ENCODE results near the gene CDH11. TPM values are rescaled to one million over a fixed set of nuclear protein-coding genes. Genes with fewer than 3 reads are reported as not detected.

Gene CDH11
- total RNA-seq, 4 donors from 2014 or later = 51.8 to 661 (median 96.5) TPM

- H3K36me3 ChIP-seq = no peaks in the 10 kb centered on the region
- H3K4me3 ChIP-seq = no peak overlapping the region
- TF ChIP-seq POLR2A (IDR thresholded peaks at IDR 0.05) = no peak
- TF ChIP-seq CTCF (IDR thresholded peaks at IDR 0.05) = no peak
- intact Hi-C loops (cut with DNase I; ENCODE audit: low total_unique reads) = no loop called here
- no peak overlapping the region for H3K27ac ChIP-seq
- H3K9me3 ChIP-seq = no peaks in the 10 kb centered on the region
- H3K27me3 ChIP-seq = no peaks in the 10 kb centered on the region
- DNase-seq = no peak
- H3K4me1 ChIP-seq = no peaks in the 10 kb centered on the region
Observed at GRCh38 chr16:64907844-64908243, 214.0 kb downstream of the CDH11 start.

GRCh38 chr16:64903770-64904169, 218.1 kb downstream of the CDH11 start:
- H3K4me3 ChIP-seq = no peak overlapping the region
- intact Hi-C loops (cut with DNase I; ENCODE audit: low total_unique reads) = no loop called here
- H3K36me3 ChIP-seq = no peaks in the 10 kb centered on the region
- no peaks in the 10 kb centered on the region for H3K9me3 ChIP-seq
- TF ChIP-seq POLR2A (IDR thresholded peaks at IDR 0.05) = no peak
- TF ChIP-seq CTCF (IDR thresholded peaks at IDR 0.05) = no peak
- no peak for DNase-seq
- H3K27me3 ChIP-seq = no peaks in the 10 kb centered on the region
- no peaks in the 10 kb centered on the region for H3K4me1 ChIP-seq
- no peak overlapping the region for H3K27ac ChIP-seq

GRCh38 chr16:64900517-64900916, 221.3 kb downstream of the CDH11 start:
- TF ChIP-seq POLR2A (IDR thresholded peaks at IDR 0.05) (no peak), CTCF (IDR thresholded peaks at IDR 0.05) (no peak)
- H3K36me3 ChIP-seq = no peaks in the 10 kb centered on the region
- intact Hi-C loops (cut with DNase I; ENCODE audit: low total_unique reads) = no loop called here

GRCh38 chr16:64900019-64900418, 221.8 kb downstream of the CDH11 start:
- Histone ChIP-seq H3K27ac (no peak overlapping the region), H3K4me3 (no peak overlapping the region), H3K36me3 (no peaks in the 10 kb centered on the region), H3K9me3 (no peaks in the 10 kb centered on the region), H3K4me1 (no peaks in the 10 kb centered on the region), H3K27me3 (no peaks in the 10 kb centered on the region)
- no peak for DNase-seq
- TF ChIP-seq CTCF (IDR thresholded peaks at IDR 0.05) = no peak
- no peak for TF ChIP-seq POLR2A (IDR thresholded peaks at IDR 0.05)
- intact Hi-C loops (cut with DNase I; ENCODE audit: low total_unique reads) = no loop called here

More at GRCh38 chr16:64900517-64900916, 221.3 kb downstream of the CDH11 start:
- no peak for DNase-seq
- Histone ChIP-seq H3K4me1 (no peaks in the 10 kb centered on the region), H3K27me3 (no peaks in the 10 kb centered on the region), H3K4me3 (no peak overlapping the region), H3K27ac (no peak overlapping the region), H3K9me3 (no peaks in the 10 kb centered on the region)

- TF ChIP-seq POLR2A (IDR thresholded peaks at IDR 0.05) = no peak
- TF ChIP-seq CTCF (IDR thresholded peaks at IDR 0.05) = no peak
- DNase-seq = no peak
- H3K27ac ChIP-seq = no peak overlapping the region
- H3K36me3 ChIP-seq = no peaks in the 10 kb centered on the region
- H3K9me3 ChIP-seq = no peaks in the 10 kb centered on the region
- intact Hi-C loops (cut with DNase I; ENCODE audit: low total_unique reads) = no loop called here
- H3K4me3 ChIP-seq = no peak overlapping the region
- no peaks in the 10 kb centered on the region for H3K4me1 ChIP-seq
- H3K27me3 ChIP-seq = no peaks in the 10 kb centered on the region
Observed at GRCh38 chr16:64898159-64898558, 223.7 kb downstream of the CDH11 start.
